Measurements from ENCODE around the gene MAP7D2. TPM values are rescaled to one million over a fixed set of nuclear protein-coding genes. Genes with fewer than 3 reads are reported as not detected.
A peak's percentile ranks its signal among the peaks of the same experiment; 100 is the strongest.

Gene MAP7D2
- total RNA-seq, 1 experiment from 2014 or later = 7.6 TPM

GRCh38 chrX:19956923-19957322 is 159.8 kb downstream of the MAP7D2 start:
- BruUV-seq (replicated peaks) = no TSS peak
- in situ Hi-C loops (cut with HindIII; ENCODE audit: low pct_unique_long_range_greater_than_20kb, low sequenced_read_pairs) = no loop called here

More at GRCh38 chrX:19956923-19957322, 159.8 kb downstream of the MAP7D2 start:
- Histone ChIP-seq H3K4me1 (ENCODE audit: control insufficient read depth, insufficient read depth, low read length) (no peaks in the 10 kb centered on the region), H3K27me3 (ENCODE audit: control insufficient read depth, insufficient read depth, low read length) (no peaks in the 10 kb centered on the region), H3K27ac (ENCODE audit: low read length) (no peak overlapping the region), H3K9me3 (ENCODE audit: control insufficient read depth, insufficient read depth, low read depth, low read length) (no peaks in the 10 kb centered on the region), H3K36me3 (ENCODE audit: control insufficient read depth, insufficient read depth, low read length) (no peaks in the 10 kb centered on the region), H3K4me3 (ENCODE audit: low read depth in 2 of 2, low read length in 2 of 2) (no peak overlapping the region)
- CTCF ChIA-PET = interaction anchor here (1.2 kb wide), 1 partner anchor 52 kb away, joined by 3 read pairs; no protein-coding TSS in a partner anchor
- no peak for DNase-seq (ENCODE audit: low read depth, low spot score)
- no peak for TF ChIP-seq TCF7L2 (IDR thresholded peaks at IDR 0.05; ENCODE audit: low read depth, low read length)
- TF ChIP-seq POLR2AphosphoS5 (IDR thresholded peaks at IDR 0.05; ENCODE audit: low read depth, low read length) = no peak
- no peak for TF ChIP-seq CTCF (IDR thresholded peaks at IDR 0.05)
- TF ChIP-seq REST (IDR thresholded peaks at IDR 0.05; ENCODE audit: insufficient read depth in 1 of 2, low read depth in 2 of 2, low read length in 1 of 2) = no peak
- no peak for TF ChIP-seq SIN3A (IDR thresholded peaks at IDR 0.05; ENCODE audit: borderline replicate concordance, insufficient read depth, low read depth, low read length)
- intact Hi-C loops (cut with micrococcal nuclease; ENCODE audit: unreplicated experiment) = no loop called here
- no peak for ATAC-seq
- POLR2A ChIA-PET = no interaction called here

Small RNA genes within 50 kb of the gene (microRNA-seq; reads per million reads assigned to microRNA genes)
- 27.3 reads per million, percentile 42 among the genes with 10 or more reads in this experiment for gene MIR23C (ENCODE audit: unreplicated experiment)

Other genes with a start within 250 kb of the MAP7D2 start
- gene SH3KBP1, start 229.3 kb downstream of the MAP7D2 start, total RNA-seq (2021; ENCODE audit: unreplicated experiment) = 34.6 TPM
- gene BCLAF3, start 125.8 kb downstream of the MAP7D2 start, total RNA-seq (2021; ENCODE audit: unreplicated experiment) = 6.0 TPM
- 67.6 TPM for gene EIF1AX, start 24.9 kb upstream of the MAP7D2 start, total RNA-seq (2021; ENCODE audit: unreplicated experiment)
- gene RPS6KA3, start 150.0 kb upstream of the MAP7D2 start, total RNA-seq (2021; ENCODE audit: unreplicated experiment) = 40.5 TPM

All from Panc1 (cell line).